HFFc6 (cell line): Measurements from ENCODE around the gene C17orf107. TPM values are rescaled to one million over a fixed set of nuclear protein-coding genes. Genes with fewer than 3 reads are reported as not detected.

Experiments
- DNase-seq: peaks from one replicate; pipeline ENCODE4 v3.0.0-alpha.2; 2018
- H3K27ac Mint-ChIP-seq: 2 replicates; pipeline ENCODE4 v1.8.0; 2020; ENCODE audit warnings: mild to moderate bottlenecking, mixed read lengths
- H3K27me3 Mint-ChIP-seq: 2 replicates; pipeline ENCODE4 v1.8.0; 2021; ENCODE audit warnings: mild to moderate bottlenecking, moderate library complexity, mixed read lengths; ENCODE audit not compliant: insufficient read depth
- H3K36me3 Mint-ChIP-seq: 2 replicates; pipeline ENCODE4 v1.8.0; 2021; ENCODE audit warnings: low read depth, mixed read lengths
- H3K4me1 Mint-ChIP-seq: 2 replicates; pipeline ENCODE4 v1.8.0; 2020; ENCODE audit warnings: low read depth, mixed read lengths
- H3K4me3 Mint-ChIP-seq: 2 replicates; pipeline ENCODE4 v1.8.0; 2020; ENCODE audit warnings: mild to moderate bottlenecking, moderate library complexity, mixed read lengths
- H3K9me3 Mint-ChIP-seq: 2 replicates; pipeline ENCODE4 v1.8.0; 2020; ENCODE audit warnings: mild to moderate bottlenecking, mixed read lengths
- total RNA-seq, 6 experiments: library from RNA; stranded (reverse); fragmentation: NEBNext Ultra II Directional; extraction: Animal tissue kit (Norgen Biotek cat#: 25700); gene quantifications; 2 replicates in 1 of 6; 3 replicates in 5 of 6; pipeline ENCODE4 v1.2.3, GENCODE V29; 2021
- TF ChIP-seq, protein P1 (sequence below): fragments of 200-600 bp; sonication (generic); IDR thresholded peaks from 2 replicates; pipeline ENCODE4 v1.5.0; 2021; ENCODE audit warnings: antibody characterized with exemption, mild to moderate bottlenecking

Gene C17orf107
- total RNA-seq, 6 experiments from 2014 or later = 0.95 to 1.6 (median 1.4) TPM

- no peak for DNase-seq
- H3K27me3 Mint-ChIP-seq = no peaks in the 10 kb centered on the region; the same call in 1 of the 2 replicates
- H3K27ac Mint-ChIP-seq = no peak overlapping the region; the same call in 1 of the 2 replicates
- TF ChIP-seq, protein P1, sequence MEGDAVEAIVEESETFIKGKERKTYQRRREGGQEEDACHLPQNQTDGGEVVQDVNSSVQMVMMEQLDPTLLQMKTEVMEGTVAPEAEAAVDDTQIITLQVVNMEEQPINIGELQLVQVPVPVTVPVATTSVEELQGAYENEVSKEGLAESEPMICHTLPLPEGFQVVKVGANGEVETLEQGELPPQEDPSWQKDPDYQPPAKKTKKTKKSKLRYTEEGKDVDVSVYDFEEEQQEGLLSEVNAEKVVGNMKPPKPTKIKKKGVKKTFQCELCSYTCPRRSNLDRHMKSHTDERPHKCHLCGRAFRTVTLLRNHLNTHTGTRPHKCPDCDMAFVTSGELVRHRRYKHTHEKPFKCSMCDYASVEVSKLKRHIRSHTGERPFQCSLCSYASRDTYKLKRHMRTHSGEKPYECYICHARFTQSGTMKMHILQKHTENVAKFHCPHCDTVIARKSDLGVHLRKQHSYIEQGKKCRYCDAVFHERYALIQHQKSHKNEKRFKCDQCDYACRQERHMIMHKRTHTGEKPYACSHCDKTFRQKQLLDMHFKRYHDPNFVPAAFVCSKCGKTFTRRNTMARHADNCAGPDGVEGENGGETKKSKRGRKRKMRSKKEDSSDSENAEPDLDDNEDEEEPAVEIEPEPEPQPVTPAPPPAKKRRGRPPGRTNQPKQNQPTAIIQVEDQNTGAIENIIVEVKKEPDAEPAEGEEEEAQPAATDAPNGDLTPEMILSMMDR = no peak
- no peaks in the 10 kb centered on the region for H3K9me3 Mint-ChIP-seq
- no peak overlapping the region for H3K4me3 Mint-ChIP-seq
- no peaks in the 10 kb centered on the region for H3K4me1 Mint-ChIP-seq
- no peaks in the 10 kb centered on the region for H3K36me3 Mint-ChIP-seq
Observed at GRCh38 chr17:4870855-4871254, 28.5 kb upstream of the C17orf107 start.

DNA sequence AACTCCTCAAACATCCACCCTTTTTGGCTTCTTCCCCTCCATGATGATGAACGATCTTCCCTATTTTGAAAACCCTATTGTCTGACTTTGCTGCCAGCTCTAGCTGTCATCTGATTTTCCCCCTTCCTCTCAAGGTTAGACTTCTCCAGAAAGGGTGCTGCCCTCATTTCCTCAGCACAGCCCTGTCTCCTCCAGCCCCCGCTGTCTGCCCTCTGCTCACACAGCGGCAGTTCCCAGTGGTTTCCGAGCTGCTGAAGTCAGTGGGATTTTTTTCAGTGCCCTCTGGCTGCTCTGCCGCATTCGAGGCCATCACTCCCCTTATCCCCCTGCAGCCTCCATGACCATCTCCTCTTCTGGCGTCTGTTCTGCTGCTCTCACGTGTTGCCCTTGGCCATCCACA lies 26.6 kb upstream of the C17orf107 start:
- TF ChIP-seq, protein P1 = no peak
- H3K27ac Mint-ChIP-seq = no peak overlapping the region

DNA sequence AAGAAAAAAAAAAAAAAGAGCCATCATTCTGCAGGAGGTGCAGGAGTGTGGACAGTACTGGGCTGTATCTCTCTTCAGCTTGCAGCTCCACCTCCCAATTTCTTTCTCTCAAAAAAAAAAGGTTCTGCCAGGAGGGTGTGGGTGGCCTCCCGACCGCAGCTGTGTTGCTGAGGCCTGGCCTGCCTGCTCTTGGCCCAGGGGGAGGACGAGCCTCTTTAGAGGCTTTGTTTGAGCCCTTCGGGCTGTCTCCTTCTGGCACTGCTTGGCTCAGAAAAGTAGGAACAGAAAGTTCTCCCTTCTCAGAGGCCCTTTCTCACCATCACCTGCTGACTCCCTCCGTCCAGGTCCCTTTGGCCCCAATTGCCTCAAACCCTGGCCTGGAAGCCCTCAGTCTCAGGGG lies 22.2 kb upstream of the C17orf107 start:
- TF ChIP-seq, protein P1 = no peak
- H3K27ac Mint-ChIP-seq = no peak overlapping the region
- no peaks in the 10 kb centered on the region for H3K36me3 Mint-ChIP-seq
- no peaks in the 10 kb centered on the region; the same call in 1 of the 2 replicates for H3K27me3 Mint-ChIP-seq
- no peak overlapping the region for H3K4me3 Mint-ChIP-seq
- H3K4me1 Mint-ChIP-seq = no peaks in the 10 kb centered on the region; the same call in 1 of the 2 replicates
- no peaks in the 10 kb centered on the region for H3K9me3 Mint-ChIP-seq
- no peak for DNase-seq

More for the DNA sequence above, 26.6 kb upstream of the C17orf107 start:
- no peak for DNase-seq
- H3K27me3 Mint-ChIP-seq = no peaks in the 10 kb centered on the region; the same call in 1 of the 2 replicates
- no peaks in the 10 kb centered on the region for H3K4me1 Mint-ChIP-seq
- no peaks in the 10 kb centered on the region for H3K9me3 Mint-ChIP-seq
- no peaks in the 10 kb centered on the region for H3K36me3 Mint-ChIP-seq
- no peak overlapping the region for H3K4me3 Mint-ChIP-seq

- H3K4me3 Mint-ChIP-seq = no peak overlapping the region
- no peak overlapping the region for H3K27ac Mint-ChIP-seq
- no peaks in the 10 kb centered on the region for H3K36me3 Mint-ChIP-seq
- H3K27me3 Mint-ChIP-seq = no peaks in the 10 kb centered on the region; the same call in 1 of the 2 replicates
- no peaks in the 10 kb centered on the region; the same call in 1 of the 2 replicates for H3K4me1 Mint-ChIP-seq
- H3K9me3 Mint-ChIP-seq = no peaks in the 10 kb centered on the region
- no peak for DNase-seq
- TF ChIP-seq, protein P1 = no peak
Observed at GRCh38 chr17:4879601-4880000, 19.7 kb upstream of the C17orf107 start.

DNA sequence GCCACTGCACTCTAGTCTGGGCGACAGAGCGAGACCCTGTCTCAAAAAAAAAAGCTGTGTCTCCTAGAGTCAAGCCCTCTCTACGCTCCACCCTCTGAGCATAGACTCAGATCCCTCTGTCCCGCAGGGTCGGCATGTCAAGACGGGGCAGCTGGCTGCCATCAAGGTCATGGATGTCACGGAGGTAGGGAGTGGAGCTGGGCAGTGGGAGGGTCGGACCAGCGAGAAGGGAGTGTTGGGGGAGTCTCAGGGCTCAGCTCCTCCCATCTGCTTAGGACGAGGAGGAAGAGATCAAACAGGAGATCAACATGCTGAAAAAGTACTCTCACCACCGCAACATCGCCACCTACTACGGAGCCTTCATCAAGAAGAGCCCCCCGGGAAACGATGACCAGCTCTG lies 18.5 kb upstream of the C17orf107 start:
- no peak overlapping the region for H3K27ac Mint-ChIP-seq
- H3K4me3 Mint-ChIP-seq = no peak overlapping the region
- no peaks in the 10 kb centered on the region for H3K36me3 Mint-ChIP-seq

More for the DNA sequence above, 18.5 kb upstream of the C17orf107 start:
- no peaks in the 10 kb centered on the region for H3K9me3 Mint-ChIP-seq
- TF ChIP-seq, protein P1 = no peak
- no peaks in the 10 kb centered on the region; the same call in 1 of the 2 replicates for H3K27me3 Mint-ChIP-seq
- H3K4me1 Mint-ChIP-seq = no peaks in the 10 kb centered on the region; the same call in 1 of the 2 replicates
- DNase-seq = no peak
